Chondrocyte (in vitro differentiated cells): Measurements from ENCODE around the gene SLC9A2. TPM values are rescaled to one million over a fixed set of nuclear protein-coding genes. Genes with fewer than 3 reads are reported as not detected.

Experiments used
- DNase-seq: peaks from one replicate; pipeline ENCODE4 v3.0.0; 2021; ENCODE audit warnings: mixed read lengths, low spot score
- H3K27ac Mint-ChIP-seq: one replicate; pipeline ENCODE4 v1.8.0; 2021; ENCODE audit warnings: mild to moderate bottlenecking, moderate library complexity, mixed read lengths; ENCODE audit not compliant: unreplicated experiment
- H3K27me3 Mint-ChIP-seq: 2 replicates; pipeline ENCODE4 v1.8.0; 2021; ENCODE audit warnings: low read depth, mixed read lengths
- H3K36me3 Mint-ChIP-seq: 2 replicates; pipeline ENCODE4 v1.8.0; 2021; ENCODE audit warnings: low read depth, mixed read lengths
- H3K4me1 Mint-ChIP-seq: 2 replicates; pipeline ENCODE4 v1.8.0; 2021; ENCODE audit warnings: low read depth, mild to moderate bottlenecking, mixed read lengths
- H3K4me3 Mint-ChIP-seq: one replicate; pipeline ENCODE4 v1.8.0; 2021; ENCODE audit warnings: mild to moderate bottlenecking, moderate library complexity, mixed read lengths; ENCODE audit not compliant: unreplicated experiment
- H3K9me3 Mint-ChIP-seq: 2 replicates; pipeline ENCODE4 v1.8.0; 2021; ENCODE audit warnings: low read depth, mixed read lengths
- CTCF ChIP-seq: fragments of 200-600 bp; sonication (generic); IDR thresholded peaks from 2 replicates; pipeline ENCODE4 v1.5.0; 2021; ENCODE audit warnings: antibody characterized with exemption, mild to moderate bottlenecking, moderate library complexity
- total RNA-seq: library from RNA; stranded (reverse); gene quantifications from 3 replicates; pipeline ENCODE4 v1.2.1, GENCODE V29; 2021

Gene SLC9A2
- total RNA-seq, 1 donor from 2014 or later, result not detected

GRCh38 chr2:102737431-102737830 lies 118.1 kb downstream of the SLC9A2 start:
- Mint-ChIP-seq H3K27me3 (no peaks in the 10 kb centered on the region), H3K4me3 (peak overlapping the region; percentile 96), H3K4me1 (peaks cover 24% of the 10 kb centered on the region), H3K36me3 (no peaks in the 10 kb centered on the region), H3K9me3 (peaks cover 6% of the 10 kb centered on the region), H3K27ac (no peak overlapping the region)
- DNase-seq, result no peak
- TF ChIP-seq CTCF, result no peak

- Mint-ChIP-seq H3K36me3 (no peaks in the 10 kb centered on the region), H3K27me3 (no peaks in the 10 kb centered on the region), H3K4me3 (no peak overlapping the region), H3K27ac (no peak overlapping the region), H3K9me3 (peaks cover 11% of the 10 kb centered on the region), H3K4me1 (no peaks in the 10 kb centered on the region)
- no peak for DNase-seq
- TF ChIP-seq CTCF, result no peak
These were observed 123.9 kb downstream of the SLC9A2 start for GRCh38 chr2:102743259-102743658.

GRCh38 chr2:102748107-102748506 lies 128.8 kb downstream of the SLC9A2 start:
- Mint-ChIP-seq H3K9me3 (peaks cover 5% of the 10 kb centered on the region), H3K27ac (no peak overlapping the region), H3K4me3 (no peak overlapping the region), H3K4me1 (no peaks in the 10 kb centered on the region), H3K36me3 (no peaks in the 10 kb centered on the region), H3K27me3 (no peaks in the 10 kb centered on the region)
- TF ChIP-seq CTCF, result no peak
- DNase-seq, result no peak

GRCh38 chr2:102749938-102750337 lies 130.6 kb downstream of the SLC9A2 start:
- Mint-ChIP-seq H3K27me3 (no peaks in the 10 kb centered on the region), H3K9me3 (peaks cover 2% of the 10 kb centered on the region), H3K36me3 (no peaks in the 10 kb centered on the region), H3K27ac (no peak overlapping the region), H3K4me3 (no peak overlapping the region), H3K4me1 (no peaks in the 10 kb centered on the region)
- no peak for TF ChIP-seq CTCF
- DNase-seq, result no peak

GRCh38 chr2:102753563-102754159 lies 134.3 kb downstream of the SLC9A2 start:
- Mint-ChIP-seq H3K4me3 (no peak overlapping the region), H3K4me1 (no peaks in the 10 kb centered on the region), H3K27ac (no peak overlapping the region), H3K9me3 (no peaks in the 10 kb centered on the region), H3K27me3 (no peaks in the 10 kb centered on the region), H3K36me3 (peaks cover 2% of the 10 kb centered on the region)
- DNase-seq, result no peak
- peak; percentile 94 for TF ChIP-seq CTCF
